Endometrium (tissue), 2 donors: ENCODE data around the gene RBM17.
"Not testable (repeated sequence)": the region's sequence is repeated elsewhere in the genome, so short reads cannot be mapped to it uniquely, and the experiment has no call there.

ENCODE experiments used
- FAIRE-seq: peaks from 2 replicates; lab custom pipeline; 2012; peaks lifted over from hg19 to GRCh38; lab: Jason Lieb, UNC
- donor health status: control.
- donor health status: control.

The RBM17 gene

DNA sequence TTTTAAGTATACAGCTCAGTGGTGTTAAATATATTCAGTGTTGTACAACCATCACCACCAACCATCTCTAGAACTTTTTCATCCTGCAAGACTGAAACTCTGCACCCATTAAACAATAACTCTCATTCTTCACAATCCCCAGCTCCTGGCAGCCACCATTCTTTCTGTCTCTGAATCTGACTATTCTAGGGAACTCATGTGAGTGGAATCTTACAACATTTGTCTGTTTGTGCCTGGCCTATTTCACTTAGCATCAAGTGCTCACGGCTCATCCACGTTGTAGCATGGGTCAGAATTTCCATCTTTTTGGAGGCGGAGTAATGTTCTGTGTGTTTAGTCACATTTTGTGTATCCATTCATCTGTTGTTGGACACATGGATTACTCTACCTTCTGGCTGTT lies 73.1 kb downstream of the RBM17 start:
- no peak for FAIRE-seq

DNA sequence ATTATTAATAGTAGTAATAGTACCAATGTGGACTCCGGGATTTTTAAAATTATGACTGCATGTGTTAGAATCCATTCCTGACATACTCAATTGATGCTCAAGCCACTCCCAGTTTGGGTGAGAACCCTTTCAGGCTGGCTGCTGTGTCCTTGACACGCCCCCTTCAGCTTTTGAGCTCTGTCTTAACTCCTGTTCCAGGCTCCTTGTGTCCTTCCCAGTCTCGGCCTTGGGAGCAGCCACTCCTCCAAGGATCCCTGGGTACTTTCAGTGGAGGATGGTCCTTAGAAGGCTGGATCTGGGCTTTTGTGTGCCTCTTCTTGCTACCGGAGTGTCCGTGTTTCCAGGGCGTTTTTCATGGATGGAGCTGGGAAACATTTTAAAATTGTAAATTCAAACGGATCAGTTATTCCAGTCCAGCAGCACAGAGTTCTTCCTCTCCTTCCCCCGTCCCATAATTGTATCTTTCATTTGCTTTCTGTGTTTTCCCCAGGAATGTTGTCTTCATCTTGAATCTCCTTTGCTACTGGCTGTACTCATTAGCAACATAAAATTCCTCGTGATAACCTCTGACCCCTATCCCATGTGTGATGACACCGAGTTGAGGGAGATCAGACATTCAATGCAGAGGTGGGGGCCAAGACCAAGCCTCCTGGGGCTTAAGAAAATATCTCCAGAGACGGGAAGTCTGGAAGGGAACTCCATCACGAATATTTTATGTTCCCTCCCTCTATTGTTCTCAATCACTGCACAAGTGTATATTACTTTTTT lies 73.9 kb downstream of the RBM17 start:
- FAIRE-seq, result no peak

DNA sequence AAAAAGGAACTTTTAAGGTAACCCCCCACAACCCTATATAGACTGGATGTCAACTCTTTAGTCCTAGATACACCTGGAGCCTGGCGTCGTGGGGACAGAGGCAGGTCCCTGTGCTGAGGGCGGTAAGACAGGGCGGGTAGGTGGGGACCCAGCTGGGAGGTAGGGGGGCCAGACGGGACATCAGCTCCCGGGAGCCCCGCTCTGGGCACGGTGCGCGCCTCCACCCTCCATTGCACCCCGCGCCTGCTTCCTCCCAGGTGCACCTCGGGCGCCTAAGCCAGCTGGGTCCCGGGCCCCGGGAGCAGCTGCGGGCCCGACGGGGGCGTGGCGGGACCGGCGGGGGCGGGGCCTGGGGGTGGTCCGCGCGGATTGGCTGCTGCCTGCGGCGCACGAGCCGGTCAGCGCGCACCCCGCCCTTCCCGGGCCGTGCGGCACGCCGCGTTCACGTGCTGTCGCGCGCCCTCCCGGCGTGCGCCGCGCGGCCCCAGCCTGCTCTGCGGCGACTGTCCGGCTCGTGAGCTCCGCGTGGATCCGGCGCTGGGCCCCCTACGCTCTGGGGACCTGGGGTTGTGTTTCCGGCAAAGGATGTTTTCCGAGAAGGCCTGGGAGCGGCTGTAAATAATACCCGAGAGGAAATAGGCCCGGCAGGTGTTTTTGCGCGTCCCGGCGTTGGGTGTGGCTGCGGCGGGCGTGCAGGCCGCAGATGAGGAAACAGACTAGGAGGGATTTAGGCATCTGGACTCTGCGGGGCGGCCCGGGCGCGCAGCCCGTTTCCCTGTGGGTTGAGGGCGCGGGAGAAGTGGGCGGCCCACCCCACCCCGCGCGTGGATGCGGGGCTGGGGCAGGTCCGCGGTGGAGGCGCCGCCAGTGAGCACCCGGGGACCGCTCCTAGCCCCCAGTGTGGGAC lies 74.8 kb downstream of the RBM17 start:
- no peak for FAIRE-seq

DNA sequence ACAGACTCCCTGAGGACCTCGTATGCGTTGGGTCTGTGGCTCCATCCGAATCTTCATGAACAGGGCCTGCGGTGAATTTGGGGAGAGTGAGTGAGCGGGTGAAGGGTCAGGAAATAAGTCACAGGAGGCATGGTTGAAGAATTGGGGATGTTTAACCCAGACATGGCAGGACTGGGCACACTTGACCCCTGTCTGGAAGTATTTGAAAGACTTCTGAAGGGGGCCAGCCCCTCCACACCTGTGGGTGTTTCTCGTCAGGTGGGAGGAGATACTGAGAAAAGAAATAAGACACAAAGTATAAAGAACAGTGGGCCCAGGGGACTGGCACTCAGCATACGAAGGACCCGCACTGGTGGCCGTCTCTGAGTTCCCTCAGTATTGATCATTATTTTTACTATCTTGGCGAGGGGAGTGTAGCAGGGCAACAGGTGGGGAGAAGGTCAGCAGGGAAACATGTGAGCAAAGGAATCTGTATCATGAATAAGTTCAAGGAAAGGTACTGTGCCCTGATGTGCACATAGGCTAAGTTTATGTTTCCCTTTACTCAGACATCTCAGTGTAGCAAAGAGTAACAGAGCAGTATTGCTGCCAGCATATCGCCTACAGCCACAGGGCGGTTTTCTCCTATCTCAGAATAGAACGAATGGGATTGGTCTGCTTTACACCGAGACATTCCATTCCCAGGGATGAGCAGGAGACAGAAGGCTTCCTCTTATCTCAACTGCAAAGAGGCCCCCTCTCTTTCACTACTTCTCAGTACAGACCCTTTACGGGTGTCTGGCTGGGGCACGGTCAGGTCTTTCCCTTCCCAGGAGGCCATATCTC lies 75.6 kb downstream of the RBM17 start:
- no peak for FAIRE-seq

DNA sequence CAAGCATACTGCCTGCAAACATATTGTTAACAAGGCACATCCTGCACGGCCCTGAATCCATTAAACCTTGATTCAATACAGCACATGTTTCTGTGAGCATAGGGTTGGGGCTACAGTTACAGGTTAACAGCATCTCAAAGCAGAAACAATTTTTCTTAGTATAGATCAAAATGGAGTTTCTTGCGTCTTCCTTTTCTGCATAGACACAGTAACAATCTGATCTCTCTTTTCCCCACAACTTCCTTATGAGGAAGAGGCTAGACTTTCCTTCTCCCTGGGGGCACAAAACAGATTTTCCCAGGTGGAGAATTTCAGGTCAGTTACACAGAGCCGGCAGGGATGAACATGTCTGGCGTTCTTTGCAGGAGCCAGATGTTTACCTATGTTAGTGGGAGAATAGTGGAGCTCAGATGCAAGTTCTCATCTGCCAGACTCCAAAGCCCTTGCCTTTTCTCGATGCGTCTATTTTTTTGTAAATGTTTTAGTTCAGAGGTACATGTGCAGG lies 76.4 kb downstream of the RBM17 start:
- no peak for FAIRE-seq

DNA sequence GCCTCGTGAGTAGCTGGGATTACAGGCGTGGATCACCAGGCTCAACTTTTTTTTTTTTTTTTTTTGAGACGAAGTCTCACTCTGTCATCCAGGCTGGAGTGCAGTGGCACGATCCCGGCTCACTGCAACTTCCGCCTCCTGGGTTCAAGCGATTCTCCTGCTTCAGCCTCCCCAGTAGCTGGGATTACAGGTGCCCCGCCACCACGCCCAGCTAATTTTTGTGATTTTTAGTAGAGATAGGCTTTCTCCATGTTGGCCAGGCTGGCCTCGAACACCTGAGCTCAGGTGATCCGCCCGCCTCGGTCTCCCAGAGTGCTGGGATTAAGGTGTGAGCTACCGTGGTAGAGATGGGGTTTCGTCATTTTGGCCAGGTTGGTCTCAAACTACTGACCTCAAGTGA lies 77.1 kb downstream of the RBM17 start:
- FAIRE-seq, result not testable (repeated sequence)
